ENCODE data around the gene LCA5.
"Not testable (repeated sequence)": the region's sequence is repeated elsewhere in the genome, so short reads cannot be mapped to it uniquely, and the experiment has no call there.

LCA5 gene

DNA sequence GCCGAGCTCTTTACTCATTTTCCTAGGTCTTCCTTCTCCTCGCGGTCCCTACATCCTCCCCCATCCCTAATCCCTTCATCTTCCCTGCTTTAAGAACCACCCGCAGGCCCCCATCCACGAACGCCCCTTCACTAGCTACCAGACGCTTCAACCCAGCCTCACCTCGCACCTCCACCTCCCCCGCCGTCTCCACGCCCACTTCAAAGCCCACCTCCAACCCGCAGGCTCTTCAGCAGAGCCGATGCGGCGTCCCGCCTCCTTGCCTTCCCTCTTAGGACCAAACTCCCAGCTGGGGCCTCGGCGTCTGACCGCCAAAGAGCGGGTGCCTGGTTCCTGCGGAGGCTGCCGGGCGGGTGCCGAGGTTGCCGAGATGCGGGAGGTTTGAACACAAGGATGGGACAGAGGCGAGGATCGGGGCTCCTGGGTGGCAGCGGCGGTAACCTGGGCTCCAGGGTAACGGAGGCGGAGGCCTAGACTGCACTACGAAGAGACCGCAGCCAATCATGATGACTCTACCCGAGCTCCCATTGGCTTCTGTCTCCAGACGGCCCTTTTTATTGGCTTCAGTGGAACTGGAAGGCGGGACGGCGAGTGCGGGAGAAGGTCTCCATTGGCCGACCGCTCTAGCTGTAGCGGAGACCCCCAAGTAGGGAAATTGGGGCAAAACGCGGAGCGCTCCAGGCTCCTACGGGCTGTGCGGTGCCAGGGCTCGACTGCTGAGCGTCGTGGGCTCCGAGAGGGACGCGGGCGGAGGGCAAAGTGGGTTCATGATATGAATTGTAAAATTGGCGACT is at the start of gene LCA5:
Gene LCA5 (minus strand): TSS at position 477 of the 794 bp plus-strand sequence. CDS start 18,536 bp downstream, outside the sequence.
- Histone ChIP-seq H3F3A (ENCODE audit: insufficient read depth, low read length) (peaks cover 9% of the 10 kb centered on the region; the same call in 1 of the 2 replicates), H3K27ac (ENCODE audit: low read length) (peak within 1 kb of the TSS; percentile 77), H3K9me2 (replicated peaks; ENCODE audit: insufficient read depth, low read length) (no peaks in the 10 kb centered on the region), H3K9ac (ENCODE audit: low read length) (peak within 1 kb of the TSS; percentile 76), H3K4me2 (ENCODE audit: low read depth, low read length) (peak within 1 kb of the TSS; percentile 77), H3K9me3 (replicated peaks; ENCODE audit: insufficient read depth, low read length) (no peaks in the 10 kb centered on the region), H3K36me3 (replicated peaks; ENCODE audit: insufficient read depth, low read length) (no peaks in the 10 kb centered on the region), H3K79me2 (ENCODE audit: low read length) (no peaks in the 10 kb centered on the region), H3K4me3 (ENCODE audit: low read length) (peak within 1 kb of the TSS; percentile 89), H3K4me1 (ENCODE audit: low read length) (peaks cover 16% of the 10 kb centered on the region), H2AFZ (ENCODE audit: low read length) (peak within 1 kb of the TSS; percentile 95), H3K27me3 (replicated peaks; ENCODE audit: insufficient read depth, low read length) (no peaks in the 10 kb centered on the region), H4K20me1 (ENCODE audit: insufficient read depth, low read length) (no peaks in the 10 kb centered on the region)
- TF ChIP-seq EZH2phosphoT487 (IDR thresholded peaks at IDR 0.05; ENCODE audit: low read length) = no peak
- TF ChIP-seq, protein P1, sequence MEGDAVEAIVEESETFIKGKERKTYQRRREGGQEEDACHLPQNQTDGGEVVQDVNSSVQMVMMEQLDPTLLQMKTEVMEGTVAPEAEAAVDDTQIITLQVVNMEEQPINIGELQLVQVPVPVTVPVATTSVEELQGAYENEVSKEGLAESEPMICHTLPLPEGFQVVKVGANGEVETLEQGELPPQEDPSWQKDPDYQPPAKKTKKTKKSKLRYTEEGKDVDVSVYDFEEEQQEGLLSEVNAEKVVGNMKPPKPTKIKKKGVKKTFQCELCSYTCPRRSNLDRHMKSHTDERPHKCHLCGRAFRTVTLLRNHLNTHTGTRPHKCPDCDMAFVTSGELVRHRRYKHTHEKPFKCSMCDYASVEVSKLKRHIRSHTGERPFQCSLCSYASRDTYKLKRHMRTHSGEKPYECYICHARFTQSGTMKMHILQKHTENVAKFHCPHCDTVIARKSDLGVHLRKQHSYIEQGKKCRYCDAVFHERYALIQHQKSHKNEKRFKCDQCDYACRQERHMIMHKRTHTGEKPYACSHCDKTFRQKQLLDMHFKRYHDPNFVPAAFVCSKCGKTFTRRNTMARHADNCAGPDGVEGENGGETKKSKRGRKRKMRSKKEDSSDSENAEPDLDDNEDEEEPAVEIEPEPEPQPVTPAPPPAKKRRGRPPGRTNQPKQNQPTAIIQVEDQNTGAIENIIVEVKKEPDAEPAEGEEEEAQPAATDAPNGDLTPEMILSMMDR (IDR thresholded peaks at IDR 0.05; ENCODE audit: low read length) = no peak
- no peak for TF ChIP-seq EZH2 (optimal IDR thresholded peaks at IDR 0.05; ENCODE audit: low read depth, low read length)
- peak; percentile 96 for DNase-seq

DNA sequence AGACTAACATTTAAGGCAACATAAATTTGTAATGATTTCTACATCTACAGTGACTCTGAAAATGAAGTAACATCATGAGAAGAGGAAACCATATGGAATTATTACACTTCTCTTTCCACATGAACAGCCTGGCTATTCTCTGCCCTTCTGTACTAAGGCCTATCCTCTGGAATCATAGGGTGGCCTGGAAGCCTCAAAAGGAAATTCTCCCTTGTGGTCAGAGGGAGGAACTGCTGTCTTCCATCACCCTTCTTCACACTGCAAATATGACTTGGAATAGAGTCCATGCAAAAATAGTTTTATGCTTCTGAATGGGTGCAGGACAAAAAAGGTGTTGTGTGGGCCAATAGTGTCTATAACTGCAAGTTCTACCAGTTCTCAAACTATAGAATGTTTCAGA is 49.3 kb upstream of the LCA5 start:
- Histone ChIP-seq H3K27ac (ENCODE audit: low read length) (no peak overlapping the region), H3K79me2 (ENCODE audit: low read length) (no peaks in the 10 kb centered on the region), H2AFZ (ENCODE audit: low read length) (no peak overlapping the region), H4K20me1 (ENCODE audit: insufficient read depth, low read length) (no peaks in the 10 kb centered on the region), H3K4me3 (ENCODE audit: low read length) (no peak overlapping the region), H3K27me3 (replicated peaks; ENCODE audit: insufficient read depth, low read length) (no peaks in the 10 kb centered on the region), H3K36me3 (replicated peaks; ENCODE audit: insufficient read depth, low read length) (no peaks in the 10 kb centered on the region), H3K9ac (ENCODE audit: low read length) (no peak overlapping the region), H3F3A (ENCODE audit: insufficient read depth, low read length) (no peaks in the 10 kb centered on the region), H3K4me1 (ENCODE audit: low read length) (no peaks in the 10 kb centered on the region), H3K9me3 (replicated peaks; ENCODE audit: insufficient read depth, low read length) (no peaks in the 10 kb centered on the region), H3K9me2 (replicated peaks; ENCODE audit: insufficient read depth, low read length) (no peaks in the 10 kb centered on the region), H3K4me2 (ENCODE audit: low read depth, low read length) (no peak overlapping the region)
- no peak for DNase-seq
- TF ChIP-seq EZH2phosphoT487 (IDR thresholded peaks at IDR 0.05; ENCODE audit: low read length) = no peak
- TF ChIP-seq, protein P1 (IDR thresholded peaks at IDR 0.05; ENCODE audit: low read length) = peak; percentile 36
- TF ChIP-seq EZH2 (optimal IDR thresholded peaks at IDR 0.05; ENCODE audit: low read depth, low read length) = no peak

DNA sequence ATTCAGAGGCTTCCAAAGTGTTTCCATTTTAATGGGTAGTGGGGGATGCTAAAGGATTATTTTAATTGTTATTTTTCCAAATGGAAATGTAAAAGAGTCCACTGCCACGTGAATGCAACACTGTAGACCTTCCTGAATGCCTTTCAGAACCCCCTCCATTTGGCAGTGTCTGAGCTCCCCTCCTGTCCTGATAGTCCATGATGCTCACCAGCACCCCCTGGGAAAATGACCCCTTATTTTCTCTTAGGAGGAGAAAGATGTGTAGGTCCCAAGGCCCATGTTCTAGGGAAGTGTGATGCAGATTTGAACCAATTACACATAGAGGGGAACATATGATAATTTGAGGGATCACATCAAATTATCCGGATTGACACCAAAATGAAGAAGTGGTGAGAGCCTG is 47.1 kb upstream of the LCA5 start:
- Histone ChIP-seq H3K4me2 (ENCODE audit: low read depth, low read length) (no peak overlapping the region), H3K79me2 (ENCODE audit: low read length) (no peaks in the 10 kb centered on the region), H2AFZ (ENCODE audit: low read length) (no peak overlapping the region), H3K4me3 (ENCODE audit: low read length) (no peak overlapping the region), H3K9ac (ENCODE audit: low read length) (no peak overlapping the region), H3K36me3 (replicated peaks; ENCODE audit: insufficient read depth, low read length) (no peaks in the 10 kb centered on the region), H4K20me1 (ENCODE audit: insufficient read depth, low read length) (no peaks in the 10 kb centered on the region), H3K27me3 (replicated peaks; ENCODE audit: insufficient read depth, low read length) (no peaks in the 10 kb centered on the region), H3F3A (ENCODE audit: insufficient read depth, low read length) (no peaks in the 10 kb centered on the region), H3K9me2 (replicated peaks; ENCODE audit: insufficient read depth, low read length) (no peaks in the 10 kb centered on the region), H3K9me3 (replicated peaks; ENCODE audit: insufficient read depth, low read length) (no peaks in the 10 kb centered on the region), H3K4me1 (ENCODE audit: low read length) (no peaks in the 10 kb centered on the region), H3K27ac (ENCODE audit: low read length) (no peak overlapping the region)
- TF ChIP-seq EZH2 (optimal IDR thresholded peaks at IDR 0.05; ENCODE audit: low read depth, low read length) (no peak), EZH2phosphoT487 (IDR thresholded peaks at IDR 0.05; ENCODE audit: low read length) (no peak)
- TF ChIP-seq, protein P1 (IDR thresholded peaks at IDR 0.05; ENCODE audit: low read length) = no peak
- DNase-seq = no peak

DNA sequence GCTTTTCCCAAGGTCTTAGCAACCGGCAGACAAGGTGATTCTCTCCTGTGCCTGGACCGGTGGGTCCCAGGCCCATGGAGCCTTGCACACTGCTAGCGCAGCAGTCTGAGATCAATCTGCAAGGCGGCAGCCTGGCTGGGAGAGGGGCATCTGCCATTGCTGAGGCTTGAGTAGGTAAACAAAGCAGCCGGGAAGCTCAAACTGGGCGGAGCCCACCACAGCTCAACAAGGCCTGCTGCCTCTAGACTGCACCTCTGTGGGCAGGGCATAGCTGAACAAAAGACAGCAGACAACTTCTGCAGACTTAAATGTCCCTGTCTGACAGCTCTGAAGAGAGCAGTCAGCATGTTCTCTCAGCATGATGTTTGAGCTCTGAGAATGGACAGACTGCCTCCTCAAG is 40.7 kb upstream of the LCA5 start:
- not testable (repeated sequence) for H3K9me3 ChIP-seq (replicated peaks; ENCODE audit: insufficient read depth, low read length); H3K9me2 ChIP-seq (replicated peaks; ENCODE audit: insufficient read depth, low read length); H3K4me2 ChIP-seq (ENCODE audit: low read depth, low read length); H3K36me3 ChIP-seq (replicated peaks; ENCODE audit: insufficient read depth, low read length); H3K4me1 ChIP-seq (ENCODE audit: low read length); H3K9ac ChIP-seq (ENCODE audit: low read length); DNase-seq; H3K79me2 ChIP-seq (ENCODE audit: low read length); H3K27ac ChIP-seq (ENCODE audit: low read length); H3K27me3 ChIP-seq (replicated peaks; ENCODE audit: insufficient read depth, low read length); H2AFZ ChIP-seq (ENCODE audit: low read length); H3K4me3 ChIP-seq (ENCODE audit: low read length); H3F3A ChIP-seq (ENCODE audit: insufficient read depth, low read length); H4K20me1 ChIP-seq (ENCODE audit: insufficient read depth, low read length)

Data from MM.1S (cell line).